Measurements from ENCODE around the gene MEAK7. TPM values are rescaled to one million over a fixed set of nuclear protein-coding genes. Genes with fewer than 3 reads are reported as not detected.
A peak's percentile ranks its signal among the peaks of the same experiment; 100 is the strongest.
"Not testable (repeated sequence)": the region's sequence is repeated elsewhere in the genome, so short reads cannot be mapped to it uniquely, and the experiment has no call there.

Gene MEAK7
- total RNA-seq, 4 donors from 2014 or later, result 7.4 to 54.3 (median 47.0) TPM

DNA sequence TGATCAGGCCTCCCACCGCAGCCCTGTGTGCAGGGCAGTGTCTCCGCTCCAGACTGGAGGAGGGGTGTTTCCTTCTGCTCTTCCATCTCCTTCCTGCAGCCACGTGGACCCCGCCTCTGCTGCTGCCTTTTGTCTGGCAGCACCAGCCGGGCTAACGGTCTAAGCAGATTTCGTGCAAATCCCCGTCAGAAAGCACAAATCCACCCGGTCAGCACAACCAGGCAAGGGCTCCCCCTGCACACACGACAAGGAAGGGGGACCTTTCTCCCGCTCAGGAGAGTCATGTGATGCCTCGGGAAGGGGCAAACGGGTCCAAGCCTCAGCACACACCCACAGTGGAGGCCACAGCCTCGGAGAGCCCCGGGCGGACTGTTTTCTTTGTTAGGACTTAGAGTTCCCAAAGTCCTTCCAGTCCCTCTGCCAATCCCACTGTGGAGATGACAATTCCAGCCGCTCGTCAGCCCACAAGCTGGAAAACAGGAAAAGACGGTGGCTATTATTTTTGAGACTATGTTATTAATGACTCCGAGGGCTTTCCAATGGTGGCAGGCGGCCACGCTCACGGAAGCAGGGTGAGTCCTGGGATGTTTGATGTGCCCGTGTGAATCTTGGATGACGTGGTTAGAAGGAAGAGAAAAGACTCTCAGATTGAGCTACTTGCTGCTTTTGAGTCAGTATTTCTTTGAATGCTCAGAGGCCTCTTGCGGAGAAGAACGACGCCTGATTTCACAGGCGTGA, 22.5 kb upstream of the MEAK7 start:
- TF ChIP-seq, protein P1, sequence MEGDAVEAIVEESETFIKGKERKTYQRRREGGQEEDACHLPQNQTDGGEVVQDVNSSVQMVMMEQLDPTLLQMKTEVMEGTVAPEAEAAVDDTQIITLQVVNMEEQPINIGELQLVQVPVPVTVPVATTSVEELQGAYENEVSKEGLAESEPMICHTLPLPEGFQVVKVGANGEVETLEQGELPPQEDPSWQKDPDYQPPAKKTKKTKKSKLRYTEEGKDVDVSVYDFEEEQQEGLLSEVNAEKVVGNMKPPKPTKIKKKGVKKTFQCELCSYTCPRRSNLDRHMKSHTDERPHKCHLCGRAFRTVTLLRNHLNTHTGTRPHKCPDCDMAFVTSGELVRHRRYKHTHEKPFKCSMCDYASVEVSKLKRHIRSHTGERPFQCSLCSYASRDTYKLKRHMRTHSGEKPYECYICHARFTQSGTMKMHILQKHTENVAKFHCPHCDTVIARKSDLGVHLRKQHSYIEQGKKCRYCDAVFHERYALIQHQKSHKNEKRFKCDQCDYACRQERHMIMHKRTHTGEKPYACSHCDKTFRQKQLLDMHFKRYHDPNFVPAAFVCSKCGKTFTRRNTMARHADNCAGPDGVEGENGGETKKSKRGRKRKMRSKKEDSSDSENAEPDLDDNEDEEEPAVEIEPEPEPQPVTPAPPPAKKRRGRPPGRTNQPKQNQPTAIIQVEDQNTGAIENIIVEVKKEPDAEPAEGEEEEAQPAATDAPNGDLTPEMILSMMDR (IDR thresholded peaks at IDR 0.05), result no peak
- TF ChIP-seq POLR2A (IDR thresholded peaks at IDR 0.05), result no peak
- Histone ChIP-seq H3K36me3 (no peaks in the 10 kb centered on the region), H3K4me1 (no peaks in the 10 kb centered on the region), H3K27me3 (no peaks in the 10 kb centered on the region), H3K9me3 (no peaks in the 10 kb centered on the region), H3K27ac (peak overlapping the region in 2 of 4 donors; percentile 5 to 17), H3K4me3 (no peak overlapping the region)
- no peak for DNase-seq

DNA sequence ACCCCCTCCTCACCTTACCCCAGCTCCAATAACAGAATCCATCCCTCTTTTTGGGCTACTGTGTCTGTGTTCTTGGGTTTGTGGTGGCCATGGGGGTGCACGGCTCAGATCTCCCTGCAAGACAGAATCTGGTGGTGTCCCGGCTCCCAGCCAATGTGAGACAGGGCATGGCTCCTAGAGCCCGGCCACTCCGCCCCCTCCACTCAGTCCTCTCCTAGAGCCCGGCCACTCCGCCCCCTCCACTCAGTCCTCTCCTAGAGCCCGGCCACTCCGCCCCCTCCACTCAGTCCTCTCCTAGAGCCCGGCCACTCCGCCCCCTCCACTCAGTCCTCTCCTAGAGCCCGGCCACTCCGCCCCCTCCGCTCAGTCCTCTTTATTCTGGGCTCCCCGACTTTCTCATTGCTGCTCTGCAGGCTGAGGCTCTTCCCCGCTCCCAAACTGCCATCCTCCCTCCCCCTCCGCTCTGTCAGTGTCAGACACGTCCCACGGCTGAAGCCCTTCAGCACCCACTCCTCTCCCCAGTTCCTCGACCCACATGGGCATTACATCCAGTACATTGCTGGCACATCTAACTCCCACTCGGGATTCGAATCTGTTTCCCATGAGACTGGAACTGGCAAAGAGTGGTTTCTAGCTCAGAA, 20.6 kb upstream of the MEAK7 start:
- not testable (repeated sequence) for H3K27ac ChIP-seq, DNase-seq, H3K27me3 ChIP-seq, H3K36me3 ChIP-seq, H3K4me3 ChIP-seq, H3K9me3 ChIP-seq, H3K4me1 ChIP-seq

DNA sequence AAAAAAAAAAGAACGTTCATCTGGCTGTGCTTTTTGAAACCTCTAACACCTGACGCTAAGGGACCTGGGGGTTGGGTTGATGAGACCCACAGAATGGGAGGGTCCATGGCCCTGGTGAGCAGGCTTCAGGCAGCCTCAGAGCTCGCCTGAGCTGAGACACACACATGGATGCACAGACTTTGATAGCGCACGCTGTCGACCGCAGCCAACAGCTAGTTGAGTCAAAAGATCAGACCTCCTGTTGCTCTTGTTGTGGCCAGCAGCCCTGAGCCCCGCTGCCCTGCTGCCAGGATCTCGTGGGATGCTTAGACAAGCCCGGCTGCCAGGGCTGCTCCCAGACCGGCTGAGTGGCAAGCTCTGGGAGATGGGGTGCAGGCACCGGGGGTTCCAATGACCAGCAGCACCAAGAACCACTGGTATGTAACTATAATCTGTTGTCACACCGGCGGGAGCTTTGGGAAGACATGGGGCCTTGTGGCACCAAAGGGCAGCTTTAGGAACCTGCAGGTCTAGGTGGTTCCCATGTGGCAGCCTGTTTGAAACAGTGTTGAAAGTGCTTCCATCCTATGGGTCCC, 20.0 kb upstream of the MEAK7 start:
- Histone ChIP-seq H3K9me3 (no peaks in the 10 kb centered on the region), H3K27me3 (no peaks in the 10 kb centered on the region), H3K36me3 (no peaks in the 10 kb centered on the region), H3K4me1 (peaks cover 0 to 6% (median 0%) of the 10 kb centered on the region in 4 donors), H3K4me3 (no peak overlapping the region), H3K27ac (no peak overlapping the region)
- DNase-seq, result no peak
- TF ChIP-seq, protein P1 (IDR thresholded peaks at IDR 0.05), result no peak
- no peak for TF ChIP-seq POLR2A (IDR thresholded peaks at IDR 0.05)

DNA sequence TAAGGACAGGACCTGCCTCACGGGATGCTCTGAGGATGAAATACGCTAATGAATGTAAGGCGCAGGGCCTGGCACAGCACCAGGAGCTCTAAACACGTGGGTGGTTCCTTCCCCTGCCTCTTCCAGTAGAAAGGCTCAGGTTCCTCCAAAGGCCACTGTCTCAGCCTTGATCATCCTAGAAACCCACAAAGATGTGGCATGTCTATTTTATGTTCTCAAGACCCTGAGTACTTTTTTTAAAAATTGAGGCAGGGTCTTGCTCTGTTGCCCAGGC, 17.0 kb upstream of the MEAK7 start:
- no peaks in the 10 kb centered on the region for H3K27me3 ChIP-seq
- H3K9me3 ChIP-seq, result no peaks in the 10 kb centered on the region
- no peak overlapping the region for H3K27ac ChIP-seq
- H3K36me3 ChIP-seq, result no peaks in the 10 kb centered on the region
- H3K4me1 ChIP-seq, result peaks cover 0 to 9% (median 0%) of the 10 kb centered on the region in 4 donors
- TF ChIP-seq, protein P1 (IDR thresholded peaks at IDR 0.05), result no peak
- TF ChIP-seq POLR2A (IDR thresholded peaks at IDR 0.05), result no peak
- no peak for DNase-seq
- H3K4me3 ChIP-seq, result no peak overlapping the region

GRCh38 chr16:84520725-84521496, 16.5 kb upstream of the MEAK7 start:
- no peak for DNase-seq
- Histone ChIP-seq H3K27ac (no peak overlapping the region), H3K27me3 (no peaks in the 10 kb centered on the region), H3K4me1 (peaks cover 0 to 9% (median 0%) of the 10 kb centered on the region in 4 donors), H3K36me3 (no peaks in the 10 kb centered on the region), H3K4me3 (no peak overlapping the region), H3K9me3 (no peaks in the 10 kb centered on the region)
- TF ChIP-seq POLR2A (IDR thresholded peaks at IDR 0.05), result no peak
- TF ChIP-seq, protein P1 (IDR thresholded peaks at IDR 0.05), result no peak

DNA sequence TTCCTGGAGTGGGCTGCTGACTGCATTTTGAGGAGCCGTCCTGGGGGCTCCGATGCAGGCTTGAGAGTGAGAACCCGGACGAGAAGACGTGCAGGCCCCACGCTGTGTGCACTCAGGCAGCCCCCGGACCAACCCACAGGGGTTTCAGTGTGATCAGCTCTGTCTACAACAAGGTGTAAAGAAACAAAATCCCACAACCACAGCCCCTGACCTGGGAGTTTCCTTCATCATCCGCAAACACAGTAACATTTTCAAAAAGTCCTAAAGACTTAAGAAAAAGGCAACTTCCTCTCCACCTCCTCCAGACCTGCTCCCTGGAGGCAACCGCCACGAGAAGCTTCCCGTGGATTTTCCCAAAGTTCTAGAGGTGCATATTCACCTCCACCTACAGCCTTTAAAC, 15.4 kb upstream of the MEAK7 start:
- no peaks in the 10 kb centered on the region for H3K36me3 ChIP-seq
- H3K27me3 ChIP-seq, result no peaks in the 10 kb centered on the region
- TF ChIP-seq POLR2A (IDR thresholded peaks at IDR 0.05), result no peak
- TF ChIP-seq, protein P1 (IDR thresholded peaks at IDR 0.05), result no peak
- no peak overlapping the region for H3K4me3 ChIP-seq
- no peak overlapping the region for H3K27ac ChIP-seq
- H3K9me3 ChIP-seq, result no peaks in the 10 kb centered on the region
- H3K4me1 ChIP-seq, result peaks cover 0 to 9% (median 4%) of the 10 kb centered on the region in 4 donors
- DNase-seq, result no peak

Data from Peyer's patch (tissue), 4 donors.